ENCODE measurements around the gene NCR3LG1. TPM values are rescaled to one million over a fixed set of nuclear protein-coding genes. Genes with fewer than 3 reads are reported as not detected.

NCR3LG1 gene
- total RNA-seq, 1 donor from 2014 or later: 0.51 TPM

GRCh38 chr11:17379383-17380180 is 28.0 kb downstream of the NCR3LG1 start:
- Mint-ChIP-seq H3K27me3 (ENCODE audit: unreplicated experiment) (peaks cover 3% of the 10 kb centered on the region), H3K9me3 (ENCODE audit: unreplicated experiment) (peaks cover 5% of the 10 kb centered on the region), H3K36me3 (ENCODE audit: unreplicated experiment) (peaks cover 6% of the 10 kb centered on the region), H3K4me1 (ENCODE audit: low read depth, unreplicated experiment) (peaks cover 4% of the 10 kb centered on the region), H3K27ac (ENCODE audit: unreplicated experiment) (no peak overlapping the region), H3K4me3 (ENCODE audit: unreplicated experiment) (no peak overlapping the region)
- no peak for TF ChIP-seq CTCF (IDR thresholded peaks at IDR 0.05; ENCODE audit: partially characterized antibody, unreplicated experiment)
- DNase-seq: no peak

GRCh38 chr11:17381156-17381555 is 29.6 kb downstream of the NCR3LG1 start:
- Mint-ChIP-seq H3K4me3 (ENCODE audit: unreplicated experiment) (no peak overlapping the region), H3K27me3 (ENCODE audit: unreplicated experiment) (peaks cover 6% of the 10 kb centered on the region), H3K4me1 (ENCODE audit: low read depth, unreplicated experiment) (peaks cover 4% of the 10 kb centered on the region), H3K9me3 (ENCODE audit: unreplicated experiment) (peaks cover 5% of the 10 kb centered on the region), H3K36me3 (ENCODE audit: unreplicated experiment) (peaks cover 6% of the 10 kb centered on the region), H3K27ac (ENCODE audit: unreplicated experiment) (no peak overlapping the region)
- no peak for TF ChIP-seq CTCF (IDR thresholded peaks at IDR 0.05; ENCODE audit: partially characterized antibody, unreplicated experiment)
- no peak for DNase-seq

GRCh38 chr11:17382046-17382728 is 30.6 kb downstream of the NCR3LG1 start:
- Mint-ChIP-seq H3K27ac (ENCODE audit: unreplicated experiment) (no peak overlapping the region), H3K36me3 (ENCODE audit: unreplicated experiment) (peaks cover 6% of the 10 kb centered on the region), H3K4me1 (ENCODE audit: low read depth, unreplicated experiment) (peaks cover 4% of the 10 kb centered on the region), H3K4me3 (ENCODE audit: unreplicated experiment) (no peak overlapping the region), H3K27me3 (ENCODE audit: unreplicated experiment) (peaks cover 6% of the 10 kb centered on the region), H3K9me3 (ENCODE audit: unreplicated experiment) (peaks cover 5% of the 10 kb centered on the region)
- DNase-seq: no peak
- no peak for TF ChIP-seq CTCF (IDR thresholded peaks at IDR 0.05; ENCODE audit: partially characterized antibody, unreplicated experiment)

- H3K4me1 Mint-ChIP-seq (ENCODE audit: low read depth, unreplicated experiment): peaks cover 4% of the 10 kb centered on the region
- no peak for TF ChIP-seq CTCF (IDR thresholded peaks at IDR 0.05; ENCODE audit: partially characterized antibody, unreplicated experiment)
- peaks cover 7% of the 10 kb centered on the region for H3K27me3 Mint-ChIP-seq (ENCODE audit: unreplicated experiment)
- H3K4me3 Mint-ChIP-seq (ENCODE audit: unreplicated experiment): no peak overlapping the region
- peaks cover 5% of the 10 kb centered on the region for H3K9me3 Mint-ChIP-seq (ENCODE audit: unreplicated experiment)
- H3K27ac Mint-ChIP-seq (ENCODE audit: unreplicated experiment): no peak overlapping the region
- DNase-seq: no peak
- H3K36me3 Mint-ChIP-seq (ENCODE audit: unreplicated experiment): peaks cover 3% of the 10 kb centered on the region
These were observed 31.9 kb downstream of the NCR3LG1 start for GRCh38 chr11:17383461-17383860.

- no peak overlapping the region for H3K4me3 Mint-ChIP-seq (ENCODE audit: unreplicated experiment)
- peaks cover 4% of the 10 kb centered on the region for H3K9me3 Mint-ChIP-seq (ENCODE audit: unreplicated experiment)
- no peak overlapping the region for H3K27ac Mint-ChIP-seq (ENCODE audit: unreplicated experiment)
- H3K36me3 Mint-ChIP-seq (ENCODE audit: unreplicated experiment): no peaks in the 10 kb centered on the region
- H3K27me3 Mint-ChIP-seq (ENCODE audit: unreplicated experiment): peaks cover 7% of the 10 kb centered on the region
- TF ChIP-seq CTCF (IDR thresholded peaks at IDR 0.05; ENCODE audit: partially characterized antibody, unreplicated experiment): peak; percentile 95
- peak; percentile 88 for DNase-seq
- H3K4me1 Mint-ChIP-seq (ENCODE audit: low read depth, unreplicated experiment): peaks cover 4% of the 10 kb centered on the region
These were observed 32.5 kb downstream of the NCR3LG1 start for GRCh38 chr11:17384002-17384511.

All from glutamatergic neuron (in vitro differentiated cells).